ENCODE data around the gene ANKRD2. TPM values are rescaled to one million over a fixed set of nuclear protein-coding genes. Genes with fewer than 3 reads are reported as not detected.

ANKRD2 gene
- total and polyA plus RNA-seq, 2 donors (not counting 1 experiment from before 2014, with no cell fraction given), result 0.26 to 1.8 TPM

DNA sequence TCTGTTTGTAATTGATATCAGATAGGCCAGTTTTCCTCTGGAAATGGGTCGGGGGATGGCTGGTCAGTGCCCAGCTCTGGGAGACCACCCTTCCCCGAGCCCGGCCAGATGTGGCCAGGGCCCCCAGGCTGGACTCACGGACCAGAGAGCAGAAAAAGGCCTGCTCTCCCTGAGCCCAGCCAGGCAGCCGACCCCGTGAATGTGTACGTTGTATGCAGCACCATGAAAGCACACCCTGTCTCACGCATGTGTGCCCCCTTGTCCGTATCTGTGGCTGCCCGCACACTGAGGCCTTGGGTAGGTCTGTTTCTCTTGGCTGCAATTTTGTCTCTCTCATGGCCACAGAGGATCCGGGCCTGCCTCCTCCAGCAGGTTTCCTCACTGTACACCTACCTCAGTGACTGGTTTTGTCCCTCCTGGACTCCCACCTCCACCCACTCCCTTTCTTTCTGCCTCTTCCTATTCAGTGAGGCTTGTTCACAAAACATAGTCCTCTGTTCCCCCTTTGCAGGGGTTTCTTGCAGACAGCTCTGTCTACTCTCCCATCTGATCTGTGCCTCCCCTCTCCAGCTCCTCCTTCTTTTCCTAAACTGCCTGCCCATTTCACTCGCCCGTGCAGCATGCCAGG lies 23.6 kb upstream of the ANKRD2 start:
- H3K9me3 ChIP-seq (ENCODE audit: control insufficient read depth, insufficient read depth, low read depth, low read length), result no peaks in the 10 kb centered on the region
- peaks cover 2% of the 10 kb centered on the region for H3K79me2 ChIP-seq (ENCODE audit: control insufficient read depth, insufficient read depth, low read length)
- no peak overlapping the region for H2AFZ ChIP-seq (ENCODE audit: low read length)
- no peak overlapping the region for H3K4me2 ChIP-seq (ENCODE audit: extremely low read depth, insufficient read depth, low read length)
- H4K20me1 ChIP-seq (ENCODE audit: control insufficient read depth, extremely low read depth, insufficient read depth, low read length), result no peaks in the 10 kb centered on the region
- no peaks in the 10 kb centered on the region for H3K36me3 ChIP-seq (ENCODE audit: control insufficient read depth, insufficient read depth, low read length)
- no peak for DNase-seq (ENCODE audit: low read depth in 2 of 2)
- H3K27me3 ChIP-seq (ENCODE audit: control insufficient read depth, insufficient read depth, low read length), result no peaks in the 10 kb centered on the region
- peaks cover 6% of the 10 kb centered on the region for H3K4me1 ChIP-seq (ENCODE audit: control insufficient read depth, extremely low read depth, insufficient read depth, low read length)
- no peak overlapping the region for H3K27ac ChIP-seq (ENCODE audit: insufficient read depth, low read length)
- H3K4me3 ChIP-seq (replicated peaks in 1 of 4; ENCODE audit: control extremely low read depth in 1 of 4, insufficient read depth in 1 of 4, low read depth in 3 of 4, low read length in 4 of 4), result no peak overlapping the region
- TF ChIP-seq, protein P1, sequence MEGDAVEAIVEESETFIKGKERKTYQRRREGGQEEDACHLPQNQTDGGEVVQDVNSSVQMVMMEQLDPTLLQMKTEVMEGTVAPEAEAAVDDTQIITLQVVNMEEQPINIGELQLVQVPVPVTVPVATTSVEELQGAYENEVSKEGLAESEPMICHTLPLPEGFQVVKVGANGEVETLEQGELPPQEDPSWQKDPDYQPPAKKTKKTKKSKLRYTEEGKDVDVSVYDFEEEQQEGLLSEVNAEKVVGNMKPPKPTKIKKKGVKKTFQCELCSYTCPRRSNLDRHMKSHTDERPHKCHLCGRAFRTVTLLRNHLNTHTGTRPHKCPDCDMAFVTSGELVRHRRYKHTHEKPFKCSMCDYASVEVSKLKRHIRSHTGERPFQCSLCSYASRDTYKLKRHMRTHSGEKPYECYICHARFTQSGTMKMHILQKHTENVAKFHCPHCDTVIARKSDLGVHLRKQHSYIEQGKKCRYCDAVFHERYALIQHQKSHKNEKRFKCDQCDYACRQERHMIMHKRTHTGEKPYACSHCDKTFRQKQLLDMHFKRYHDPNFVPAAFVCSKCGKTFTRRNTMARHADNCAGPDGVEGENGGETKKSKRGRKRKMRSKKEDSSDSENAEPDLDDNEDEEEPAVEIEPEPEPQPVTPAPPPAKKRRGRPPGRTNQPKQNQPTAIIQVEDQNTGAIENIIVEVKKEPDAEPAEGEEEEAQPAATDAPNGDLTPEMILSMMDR (conservative IDR thresholded peaks at IDR 0.05 in 1 of 2, IDR thresholded peaks at IDR 0.05 in 1 of 2; ENCODE audit: low read depth in 1 of 2, low read length in 2 of 2), result no peak
- TF ChIP-seq EZH2 (IDR thresholded peaks at IDR 0.05; ENCODE audit: low read length, missing control alignments), result no peak
- H3K9ac ChIP-seq (ENCODE audit: insufficient read depth, low read length), result no peak overlapping the region

DNA sequence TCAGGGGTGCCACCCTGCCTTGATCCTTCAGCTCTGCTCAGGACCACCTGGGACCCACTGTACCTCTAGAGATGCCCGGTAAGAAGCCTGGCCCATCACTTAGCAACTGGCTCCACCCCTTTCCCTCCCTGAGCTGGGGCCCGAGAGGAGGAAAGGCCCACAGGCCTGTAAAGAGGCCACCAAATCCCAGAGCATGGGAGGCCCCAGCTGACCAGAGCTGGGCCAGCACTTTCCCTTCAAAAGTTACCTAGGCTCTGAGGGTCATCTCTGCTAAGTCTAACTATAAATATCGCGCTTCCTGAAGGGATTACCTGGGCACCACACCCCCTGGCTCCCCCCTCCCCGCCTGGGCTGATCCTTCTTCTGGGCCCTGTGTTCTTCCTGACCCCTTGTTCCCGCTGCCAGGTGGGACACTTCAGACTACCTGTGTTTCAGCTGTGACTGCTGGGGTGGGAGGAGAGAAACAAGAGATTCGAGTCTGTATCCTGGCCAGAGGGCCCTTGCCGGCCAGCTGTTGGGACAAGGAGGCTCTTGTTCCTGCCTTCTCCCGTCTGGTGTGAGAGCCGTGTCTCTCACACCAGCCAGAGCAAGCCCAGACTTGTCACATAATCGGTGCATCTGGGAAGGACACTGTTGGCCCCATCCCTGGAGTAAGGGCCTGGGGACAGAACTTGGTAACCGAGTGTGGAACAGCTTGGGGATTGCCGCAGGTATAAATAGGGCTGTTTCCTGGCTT lies 22.8 kb upstream of the ANKRD2 start:
- Histone ChIP-seq H4K20me1 (ENCODE audit: control insufficient read depth, extremely low read depth, insufficient read depth, low read length) (no peaks in the 10 kb centered on the region), H3K36me3 (ENCODE audit: control insufficient read depth, insufficient read depth, low read length) (no peaks in the 10 kb centered on the region), H2AFZ (ENCODE audit: low read length) (no peak overlapping the region), H3K4me2 (ENCODE audit: extremely low read depth, insufficient read depth, low read length) (no peak overlapping the region), H3K27ac (ENCODE audit: insufficient read depth, low read length) (no peak overlapping the region), H3K79me2 (ENCODE audit: control insufficient read depth, insufficient read depth, low read length) (peaks cover under 1% of the 10 kb centered on the region), H3K4me3 (replicated peaks in 1 of 4; ENCODE audit: control extremely low read depth in 1 of 4, insufficient read depth in 1 of 4, low read depth in 3 of 4, low read length in 4 of 4) (no peak overlapping the region), H3K4me1 (ENCODE audit: control insufficient read depth, extremely low read depth, insufficient read depth, low read length) (peaks cover 6% of the 10 kb centered on the region), H3K27me3 (ENCODE audit: control insufficient read depth, insufficient read depth, low read length) (no peaks in the 10 kb centered on the region), H3K9ac (ENCODE audit: insufficient read depth, low read length) (no peak overlapping the region), H3K9me3 (ENCODE audit: control insufficient read depth, insufficient read depth, low read depth, low read length) (no peaks in the 10 kb centered on the region)
- TF ChIP-seq EZH2 (IDR thresholded peaks at IDR 0.05; ENCODE audit: low read length, missing control alignments), result no peak
- TF ChIP-seq, protein P1 (conservative IDR thresholded peaks at IDR 0.05 in 1 of 2, IDR thresholded peaks at IDR 0.05 in 1 of 2; ENCODE audit: low read depth in 1 of 2, low read length in 2 of 2), result no peak
- DNase-seq (ENCODE audit: low read depth in 2 of 2), result no peak

DNA sequence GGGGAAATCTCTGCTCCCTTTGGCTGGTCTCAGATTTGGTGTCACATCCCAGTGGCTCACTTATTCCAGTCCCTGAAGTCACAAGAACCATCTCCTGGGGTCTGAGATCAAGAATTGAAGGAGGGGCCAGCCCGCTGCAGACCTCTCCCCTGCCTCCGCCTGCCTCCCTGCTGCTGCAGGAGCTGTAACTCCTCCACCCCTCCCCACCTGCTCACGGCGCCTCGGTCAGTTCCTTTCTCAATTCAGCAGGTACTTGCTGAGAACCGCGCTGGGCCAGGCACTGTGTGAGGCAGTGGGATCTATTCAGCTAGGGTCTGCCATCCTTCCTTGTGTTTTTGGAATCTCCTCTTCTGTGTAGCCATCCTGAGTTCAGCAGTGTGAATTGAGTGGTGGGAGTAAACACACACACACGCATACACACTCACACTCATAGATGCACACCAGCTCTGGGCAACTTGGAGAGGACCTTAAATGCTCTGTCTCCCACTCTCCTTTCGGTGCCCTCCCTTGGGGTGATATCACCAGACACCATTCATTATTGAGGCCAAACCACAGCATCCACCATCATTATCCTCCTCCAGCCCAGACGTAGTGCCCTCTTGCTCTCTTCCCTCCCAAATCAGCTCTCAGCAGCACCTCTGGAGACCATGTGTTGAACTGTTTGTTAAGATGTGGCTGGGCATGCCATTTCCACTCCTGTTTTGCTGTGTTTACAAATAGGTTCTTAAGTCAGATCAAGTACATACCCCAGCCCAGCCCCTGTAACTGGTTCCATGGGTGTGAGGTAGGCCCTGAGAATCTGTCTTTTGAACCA lies 22.0 kb upstream of the ANKRD2 start:
- Histone ChIP-seq H3K27ac (ENCODE audit: insufficient read depth, low read length) (no peak overlapping the region), H3K4me1 (ENCODE audit: control insufficient read depth, extremely low read depth, insufficient read depth, low read length) (peaks cover 6% of the 10 kb centered on the region), H4K20me1 (ENCODE audit: control insufficient read depth, extremely low read depth, insufficient read depth, low read length) (no peaks in the 10 kb centered on the region), H3K79me2 (ENCODE audit: control insufficient read depth, insufficient read depth, low read length) (no peaks in the 10 kb centered on the region), H3K36me3 (ENCODE audit: control insufficient read depth, insufficient read depth, low read length) (no peaks in the 10 kb centered on the region), H3K9me3 (ENCODE audit: control insufficient read depth, insufficient read depth, low read depth, low read length) (no peaks in the 10 kb centered on the region), H3K9ac (ENCODE audit: insufficient read depth, low read length) (no peak overlapping the region), H3K4me2 (ENCODE audit: extremely low read depth, insufficient read depth, low read length) (no peak overlapping the region), H3K4me3 (replicated peaks in 1 of 4; ENCODE audit: control extremely low read depth in 1 of 4, insufficient read depth in 1 of 4, low read depth in 3 of 4, low read length in 4 of 4) (no peak overlapping the region), H3K27me3 (ENCODE audit: control insufficient read depth, insufficient read depth, low read length) (no peaks in the 10 kb centered on the region), H2AFZ (ENCODE audit: low read length) (no peak overlapping the region)
- DNase-seq (ENCODE audit: low read depth in 2 of 2), result no peak
- TF ChIP-seq, protein P1 (conservative IDR thresholded peaks at IDR 0.05 in 1 of 2, IDR thresholded peaks at IDR 0.05 in 1 of 2; ENCODE audit: low read depth in 1 of 2, low read length in 2 of 2), result no peak
- TF ChIP-seq EZH2 (IDR thresholded peaks at IDR 0.05; ENCODE audit: low read length, missing control alignments), result no peak
